ENCODE results near the gene CACNA1B.

CACNA1B gene

DNA sequence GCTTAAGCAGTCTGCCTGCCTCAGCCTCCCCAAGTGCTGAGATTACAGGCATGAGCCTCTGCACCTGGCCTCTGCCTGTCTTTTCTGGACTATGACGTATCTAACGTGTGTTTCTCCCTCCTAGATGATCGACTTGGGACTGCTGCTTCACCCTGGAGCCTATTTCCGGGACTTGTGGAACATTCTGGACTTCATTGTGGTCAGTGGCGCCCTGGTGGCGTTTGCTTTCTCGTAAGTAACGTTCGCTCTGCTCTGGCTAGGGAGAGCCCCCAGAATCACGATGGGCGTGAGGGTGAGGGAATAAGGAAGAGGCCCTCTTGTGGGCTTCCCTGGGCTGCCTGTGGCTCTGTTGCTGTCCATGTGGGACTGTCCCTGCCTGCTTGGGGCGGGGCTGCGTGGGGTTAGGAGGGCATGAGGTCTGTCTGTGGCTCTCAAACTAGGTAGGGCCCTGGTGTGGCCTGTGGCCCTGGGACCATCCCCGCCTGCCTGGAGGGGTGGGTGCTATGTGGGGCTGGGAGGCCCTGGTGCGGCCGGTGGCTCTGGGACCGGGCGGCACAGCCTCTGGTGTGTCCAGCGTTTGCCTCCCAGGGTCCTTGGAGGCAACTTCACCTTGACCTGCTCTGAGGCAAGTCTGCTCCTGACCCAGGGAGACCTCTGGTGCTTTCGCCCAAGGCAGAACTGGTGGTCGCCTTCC lies 171.7 kb downstream of the CACNA1B start:
- DNase-seq: no peak
- Histone ChIP-seq H3K79me1 (ENCODE audit: low read length) (no peaks in the 10 kb centered on the region), H2AK5ac (ENCODE audit: low read length) (no peak overlapping the region), H3K4me2 (ENCODE audit: low read length) (no peak overlapping the region), H3K4me3 (ENCODE audit: low read length) (no peak overlapping the region), H3K4me1 (ENCODE audit: control insufficient read depth, low read depth, low read length) (no peaks in the 10 kb centered on the region), H2BK5ac (ENCODE audit: low read length) (no peak overlapping the region), H3K36me3 (ENCODE audit: control insufficient read depth, insufficient read depth, low read length) (no peaks in the 10 kb centered on the region), H2BK120ac (ENCODE audit: low read depth, low read length) (no peak overlapping the region), H3K9ac (ENCODE audit: low read length) (no peak overlapping the region), H4K5ac (ENCODE audit: low read length) (no peak overlapping the region), H3K27me3 (ENCODE audit: insufficient read depth, low read length, poor library complexity) (no peaks in the 10 kb centered on the region), H3K4ac (ENCODE audit: low read depth, low read length) (no peak overlapping the region), H3K79me2 (ENCODE audit: control insufficient read depth, insufficient read depth, low read length) (no peaks in the 10 kb centered on the region), H3K23ac (ENCODE audit: low read length) (no peak overlapping the region), H3K27ac (ENCODE audit: low read depth, low read length) (no peak overlapping the region), H2BK15ac (replicated peaks; ENCODE audit: low read depth) (no peak overlapping the region), H3K56ac (ENCODE audit: low read length) (peak overlapping the region; percentile 10), H4K8ac (ENCODE audit: low read depth, low read length) (no peak overlapping the region), H3K18ac (ENCODE audit: low read length) (no peak overlapping the region)
- WGBS (ENCODE audit: extremely low coverage, insufficient coverage, low lambda C conversion rate): no CpG with 5 or more reads among the region's 21 CpGs

DNA sequence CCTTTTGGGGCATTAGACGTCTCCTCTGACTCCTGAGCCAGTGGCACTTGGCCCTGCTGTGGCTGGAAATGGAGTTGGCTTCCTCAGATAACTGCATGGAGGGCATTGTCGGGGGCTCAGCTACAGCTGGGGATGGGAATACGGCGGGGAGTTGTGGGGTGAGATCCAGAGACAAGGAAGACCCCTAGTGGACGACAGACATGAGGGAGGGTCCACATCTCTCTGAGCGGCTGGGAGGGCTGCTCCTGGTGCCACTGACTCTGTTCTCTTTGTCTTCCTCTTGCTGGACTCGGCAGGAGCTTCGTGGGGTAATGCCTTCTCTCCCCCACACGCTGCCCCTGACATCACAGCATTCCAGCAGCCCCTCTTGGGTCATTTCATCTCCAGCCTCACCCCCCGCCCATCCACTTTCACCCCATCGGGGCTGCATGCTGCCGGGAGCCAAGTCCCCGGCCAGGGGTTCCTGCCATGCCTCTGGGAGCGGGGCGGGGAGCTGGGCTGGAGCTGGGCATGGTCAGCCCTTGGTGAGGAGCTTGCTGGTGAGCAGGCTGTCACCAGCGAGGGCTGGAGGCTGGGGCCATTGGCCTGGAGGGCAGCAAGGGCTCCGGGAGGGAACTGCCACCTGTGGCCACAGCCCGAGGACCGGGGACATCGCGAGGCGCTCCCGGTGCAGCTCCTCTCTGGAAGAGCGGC lies 172.3 kb downstream of the CACNA1B start:
- Histone ChIP-seq H3K4me3 (ENCODE audit: low read length) (no peak overlapping the region), H3K27me3 (ENCODE audit: insufficient read depth, low read length, poor library complexity) (no peaks in the 10 kb centered on the region), H3K36me3 (ENCODE audit: control insufficient read depth, insufficient read depth, low read length) (no peaks in the 10 kb centered on the region), H2BK15ac (replicated peaks; ENCODE audit: low read depth) (no peak overlapping the region), H2AK5ac (ENCODE audit: low read length) (no peak overlapping the region), H4K8ac (ENCODE audit: low read depth, low read length) (no peak overlapping the region), H3K18ac (ENCODE audit: low read length) (no peak overlapping the region), H2BK5ac (ENCODE audit: low read length) (no peak overlapping the region), H3K56ac (ENCODE audit: low read length) (no peak overlapping the region), H3K23ac (ENCODE audit: low read length) (no peak overlapping the region), H3K4me2 (ENCODE audit: low read length) (no peak overlapping the region), H3K9ac (ENCODE audit: low read length) (no peak overlapping the region), H4K5ac (ENCODE audit: low read length) (no peak overlapping the region), H2BK120ac (ENCODE audit: low read depth, low read length) (no peak overlapping the region), H3K79me2 (ENCODE audit: control insufficient read depth, insufficient read depth, low read length) (no peaks in the 10 kb centered on the region), H3K4ac (ENCODE audit: low read depth, low read length) (no peak overlapping the region), H3K27ac (ENCODE audit: low read depth, low read length) (no peak overlapping the region), H3K79me1 (ENCODE audit: low read length) (no peaks in the 10 kb centered on the region), H3K4me1 (ENCODE audit: control insufficient read depth, low read depth, low read length) (no peaks in the 10 kb centered on the region)
- WGBS (ENCODE audit: extremely low coverage, insufficient coverage, low lambda C conversion rate): no CpG with 5 or more reads among the region's 24 CpGs
- DNase-seq: no peak

DNA sequence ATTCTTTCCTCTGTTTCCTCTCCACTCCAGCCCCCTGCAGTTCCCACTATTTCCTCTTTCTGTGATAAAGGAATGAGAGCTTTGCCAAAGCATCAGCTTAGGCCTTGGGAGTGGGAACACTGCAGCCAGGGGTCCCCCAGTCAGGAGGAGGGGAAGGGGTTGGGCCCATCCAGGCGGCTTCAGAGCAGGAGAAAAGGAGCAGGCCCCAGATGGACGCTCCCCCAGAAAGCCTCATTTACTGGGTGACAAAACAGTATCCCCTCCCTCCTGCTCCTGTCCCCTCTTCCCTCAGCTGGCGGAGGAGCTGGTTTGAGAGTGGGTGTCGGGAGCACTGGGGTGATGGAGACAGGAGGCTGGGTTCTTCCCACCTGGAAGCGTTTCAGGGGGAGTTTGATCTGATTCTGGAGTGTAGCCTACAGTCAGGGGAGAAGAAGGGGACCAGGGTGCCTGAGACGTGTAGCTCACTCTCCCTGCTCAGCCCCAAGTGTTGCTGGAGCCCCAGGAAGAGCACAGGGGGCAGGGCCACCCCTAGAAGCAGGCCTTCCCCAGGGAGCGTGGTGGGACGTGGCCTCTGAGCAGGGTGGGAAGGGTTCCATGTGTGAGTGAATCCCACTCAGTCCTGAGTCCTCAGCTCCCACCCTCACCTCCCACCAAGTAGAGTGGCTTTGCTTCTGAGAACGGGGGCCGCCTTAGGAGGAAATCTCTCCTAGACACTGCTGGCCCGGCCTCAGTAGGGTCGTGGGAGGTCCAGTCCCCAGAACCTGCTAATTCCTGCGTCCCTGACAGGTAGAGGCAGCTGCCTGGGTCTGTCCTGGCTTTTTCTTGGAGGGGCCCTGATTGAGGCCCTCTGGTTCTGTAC lies 173.1 kb downstream of the CACNA1B start:
- Histone ChIP-seq H2AK5ac (ENCODE audit: low read length) (no peak overlapping the region), H3K4me2 (ENCODE audit: low read length) (no peak overlapping the region), H3K27me3 (ENCODE audit: insufficient read depth, low read length, poor library complexity) (no peaks in the 10 kb centered on the region), H3K79me1 (ENCODE audit: low read length) (no peaks in the 10 kb centered on the region), H4K5ac (ENCODE audit: low read length) (no peak overlapping the region), H3K27ac (ENCODE audit: low read depth, low read length) (no peak overlapping the region), H4K8ac (ENCODE audit: low read depth, low read length) (no peak overlapping the region), H3K23ac (ENCODE audit: low read length) (no peak overlapping the region), H2BK15ac (replicated peaks; ENCODE audit: low read depth) (no peak overlapping the region), H3K4me3 (ENCODE audit: low read length) (no peak overlapping the region), H3K4me1 (ENCODE audit: control insufficient read depth, low read depth, low read length) (no peaks in the 10 kb centered on the region), H3K18ac (ENCODE audit: low read length) (no peak overlapping the region), H3K36me3 (ENCODE audit: control insufficient read depth, insufficient read depth, low read length) (no peaks in the 10 kb centered on the region), H3K4ac (ENCODE audit: low read depth, low read length) (no peak overlapping the region), H2BK120ac (ENCODE audit: low read depth, low read length) (no peak overlapping the region), H3K9ac (ENCODE audit: low read length) (no peak overlapping the region), H3K56ac (ENCODE audit: low read length) (peak overlapping the region; percentile 64), H2BK5ac (ENCODE audit: low read length) (no peak overlapping the region), H3K79me2 (ENCODE audit: control insufficient read depth, insufficient read depth, low read length) (no peaks in the 10 kb centered on the region)
- DNase-seq: peak; percentile 23
- WGBS (ENCODE audit: extremely low coverage, insufficient coverage, low lambda C conversion rate): no CpG with 5 or more reads among the region's 13 CpGs

DNA sequence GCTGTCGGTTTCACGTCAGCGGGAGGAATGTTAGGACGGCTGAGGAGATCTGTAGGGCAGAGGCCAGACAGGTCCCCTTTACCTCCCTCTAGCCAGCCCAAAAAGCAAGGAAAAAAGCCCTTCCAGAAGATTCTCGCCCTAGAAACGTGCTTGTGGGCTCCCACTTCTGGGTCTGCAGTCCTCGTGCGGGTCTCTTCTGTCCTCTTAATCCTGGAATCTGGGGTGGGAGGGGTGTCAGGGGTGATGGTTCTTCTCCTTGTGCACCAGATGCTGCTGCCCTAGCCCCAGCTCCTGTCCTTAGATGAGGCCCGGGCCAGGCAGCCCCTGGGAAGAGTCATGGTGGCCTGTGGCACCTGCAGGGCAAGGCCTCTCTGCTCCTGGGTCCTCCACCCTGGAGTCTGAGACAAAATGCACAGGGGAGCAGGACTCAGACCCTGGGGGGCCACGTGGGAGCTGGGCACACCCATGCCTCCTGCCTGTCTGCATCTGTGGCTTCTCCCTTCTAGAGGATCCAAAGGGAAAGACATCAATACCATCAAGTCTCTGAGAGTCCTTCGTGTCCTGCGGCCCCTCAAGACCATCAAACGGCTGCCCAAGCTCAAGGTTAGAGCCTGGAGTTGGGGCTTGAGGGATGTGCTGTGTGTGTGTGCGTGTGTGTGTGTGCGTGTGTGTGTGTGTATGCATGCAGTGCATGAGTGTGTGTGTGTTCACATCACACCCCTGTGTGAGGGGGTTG lies 174.2 kb downstream of the CACNA1B start:
- H2BK15ac ChIP-seq (replicated peaks; ENCODE audit: low read depth): no peak overlapping the region
- H2AK5ac ChIP-seq (ENCODE audit: low read length): no peak overlapping the region
- H3K9ac ChIP-seq (ENCODE audit: low read length): no peak overlapping the region
- no peaks in the 10 kb centered on the region for H3K4me1 ChIP-seq (ENCODE audit: control insufficient read depth, low read depth, low read length)
- H4K5ac ChIP-seq (ENCODE audit: low read length): no peak overlapping the region
- no peak overlapping the region for H3K4ac ChIP-seq (ENCODE audit: low read depth, low read length)
- no peak overlapping the region for H3K27ac ChIP-seq (ENCODE audit: low read depth, low read length)
- H3K4me2 ChIP-seq (ENCODE audit: low read length): no peak overlapping the region
- no peak overlapping the region for H3K4me3 ChIP-seq (ENCODE audit: low read length)
- no peaks in the 10 kb centered on the region for H3K27me3 ChIP-seq (ENCODE audit: insufficient read depth, low read length, poor library complexity)
- H4K8ac ChIP-seq (ENCODE audit: low read depth, low read length): no peak overlapping the region
- no peak overlapping the region for H3K56ac ChIP-seq (ENCODE audit: low read length)
- H3K18ac ChIP-seq (ENCODE audit: low read length): no peak overlapping the region
- no peaks in the 10 kb centered on the region for H3K36me3 ChIP-seq (ENCODE audit: control insufficient read depth, insufficient read depth, low read length)
- no peak overlapping the region for H2BK5ac ChIP-seq (ENCODE audit: low read length)
- H3K79me2 ChIP-seq (ENCODE audit: control insufficient read depth, insufficient read depth, low read length): no peaks in the 10 kb centered on the region
- H3K79me1 ChIP-seq (ENCODE audit: low read length): no peaks in the 10 kb centered on the region
- H2BK120ac ChIP-seq (ENCODE audit: low read depth, low read length): no peak overlapping the region
- DNase-seq: no peak
- WGBS (ENCODE audit: extremely low coverage, insufficient coverage, low lambda C conversion rate): no CpG with 5 or more reads among the region's 15 CpGs
- no peak overlapping the region for H3K23ac ChIP-seq (ENCODE audit: low read length)

DNA sequence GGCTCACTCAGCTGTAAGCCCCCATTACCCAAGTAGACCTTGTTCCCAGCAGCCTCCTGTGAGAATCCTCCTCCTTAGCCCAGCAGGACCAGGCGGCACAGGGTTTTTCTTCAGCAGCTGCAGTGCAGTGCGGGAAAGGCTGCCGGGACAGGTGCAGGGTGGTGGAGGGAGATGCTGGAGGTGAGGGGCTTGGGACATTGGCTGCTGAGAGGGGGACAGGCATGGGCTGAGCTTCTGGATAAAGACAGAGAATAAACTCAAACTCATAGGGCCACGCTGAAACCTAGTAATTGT lies 174.7 kb downstream of the CACNA1B start:
- Histone ChIP-seq H4K8ac (ENCODE audit: low read depth, low read length) (no peak overlapping the region), H3K4me2 (ENCODE audit: low read length) (no peak overlapping the region), H3K36me3 (ENCODE audit: control insufficient read depth, insufficient read depth, low read length) (no peaks in the 10 kb centered on the region), H3K4me1 (ENCODE audit: control insufficient read depth, low read depth, low read length) (no peaks in the 10 kb centered on the region), H3K27ac (ENCODE audit: low read depth, low read length) (no peak overlapping the region), H3K23ac (ENCODE audit: low read length) (no peak overlapping the region), H3K4me3 (ENCODE audit: low read length) (no peak overlapping the region), H4K5ac (ENCODE audit: low read length) (no peak overlapping the region), H3K79me1 (ENCODE audit: low read length) (no peaks in the 10 kb centered on the region), H2BK5ac (ENCODE audit: low read length) (no peak overlapping the region), H2AK5ac (ENCODE audit: low read length) (no peak overlapping the region), H3K9ac (ENCODE audit: low read length) (no peak overlapping the region), H3K56ac (ENCODE audit: low read length) (no peak overlapping the region), H2BK15ac (replicated peaks; ENCODE audit: low read depth) (no peak overlapping the region), H3K27me3 (ENCODE audit: insufficient read depth, low read length, poor library complexity) (no peaks in the 10 kb centered on the region), H2BK120ac (ENCODE audit: low read depth, low read length) (no peak overlapping the region), H3K79me2 (ENCODE audit: control insufficient read depth, insufficient read depth, low read length) (no peaks in the 10 kb centered on the region), H3K18ac (ENCODE audit: low read length) (no peak overlapping the region), H3K4ac (ENCODE audit: low read depth, low read length) (no peak overlapping the region)
- no CpG with 5 or more reads among the region's 4 CpGs for WGBS (ENCODE audit: extremely low coverage, insufficient coverage, low lambda C conversion rate)
- no peak for DNase-seq
